NCI-H1694 (cell line): ENCODE results near the gene CXCL5.

Source experiments
- DNase-seq: peaks from one replicate; lab custom pipeline; 2025; lab: John Stamatoyannopoulos, UW

CXCL5 gene

GRCh38 chr4:73998040-73999011, at the start of gene CXCL5:
Gene CXCL5 (minus strand): TSS chr4:73998677. CDS start chr4:73998581, 96 bp downstream.
- no peak for DNase-seq

GRCh38 chr4:74047152-74047551, 48.7 kb upstream of the CXCL5 start:
- DNase-seq: no peak

- no peak for DNase-seq
These were observed 47.3 kb upstream of the CXCL5 start for GRCh38 chr4:74045772-74046171.

GRCh38 chr4:74045247-74045646, 46.8 kb upstream of the CXCL5 start:
- no peak for DNase-seq

- no peak for DNase-seq
These were observed 46.2 kb upstream of the CXCL5 start for GRCh38 chr4:74044677-74045076.

GRCh38 chr4:74042681-74043080, 44.2 kb upstream of the CXCL5 start:
- DNase-seq: no peak

- DNase-seq: no peak
These were observed 42.9 kb upstream of the CXCL5 start for GRCh38 chr4:74041418-74041817.

- no peak for DNase-seq
These were observed 40.9 kb upstream of the CXCL5 start for GRCh38 chr4:74039315-74039763.

- DNase-seq: no peak
These were observed 40.2 kb upstream of the CXCL5 start, which contains the start of gene CXCL3 for GRCh38 chr4:74038425-74039314. Gene CXCL3 (minus strand): TSS chr4:74038689. CDS start chr4:74038611, 78 bp downstream.

- DNase-seq: no peak
These were observed 39.6 kb upstream of the CXCL5 start for GRCh38 chr4:74038086-74038424.

- DNase-seq: no peak
These were observed 38.8 kb upstream of the CXCL5 start for GRCh38 chr4:74037076-74037955.

- DNase-seq: no peak
These were observed 35.3 kb upstream of the CXCL5 start for GRCh38 chr4:74033739-74034138.

- DNase-seq: no peak
These were observed 33.6 kb upstream of the CXCL5 start for GRCh38 chr4:74032064-74032463.

- DNase-seq: no peak
These were observed 33.1 kb upstream of the CXCL5 start for GRCh38 chr4:74031576-74031975.

GRCh38 chr4:74030285-74030684, 31.8 kb upstream of the CXCL5 start:
- no peak for DNase-seq

- no peak for DNase-seq
These were observed 30.0 kb upstream of the CXCL5 start for GRCh38 chr4:74028504-74028903.

- DNase-seq: no peak
These were observed 25.2 kb upstream of the CXCL5 start for GRCh38 chr4:74023709-74024108.

GRCh38 chr4:74021601-74022000, 23.1 kb upstream of the CXCL5 start:
- DNase-seq: no peak

GRCh38 chr4:74018771-74019170, 20.3 kb upstream of the CXCL5 start:
- no peak for DNase-seq

GRCh38 chr4:74018116-74018515, 19.6 kb upstream of the CXCL5 start:
- DNase-seq: no peak

GRCh38 chr4:74016068-74016467, 17.6 kb upstream of the CXCL5 start:
- DNase-seq: no peak
